Karpas-422 (cell line): ENCODE measurements around the gene DTYMK. TPM values are rescaled to one million over a fixed set of nuclear protein-coding genes. Genes with fewer than 3 reads are reported as not detected.
"Not testable (repeated sequence)": the region's sequence is repeated elsewhere in the genome, so short reads cannot be mapped to it uniquely, and the experiment has no call there.

ENCODE experiments used
- DNase-seq: peaks from one replicate; pipeline ENCODE4 v3.0.0-alpha.2; 2015
- H2AFZ ChIP-seq: fragments of 200-600 bp; sonication (generic); 2 replicates; pipeline ENCODE4 v1.6.1; 2014; ENCODE audit warnings: antibody characterized with exemption, low read length, mixed read lengths
- H3K27ac ChIP-seq: fragments of 200-600 bp; sonication (generic); 2 replicates; pipeline ENCODE4 v1.5.1; 2014; ENCODE audit warnings: mild to moderate bottlenecking, low read length, moderate library complexity
- H3K27me3 ChIP-seq: fragments of 200-600 bp; sonication (generic); 2 replicates; pipeline ENCODE4 v1.6.1; 2014; ENCODE audit warnings: low read length, mixed read lengths
- H3K36me3 ChIP-seq: fragments of 200-600 bp; sonication (generic); 2 replicates; pipeline ENCODE4 v1.6.1; 2014; ENCODE audit warnings: low read length, mixed read lengths; ENCODE audit not compliant: insufficient read depth
- H3K4me1 ChIP-seq: fragments of 200-600 bp; sonication (generic); 2 replicates; pipeline ENCODE4 v1.6.1; 2014; ENCODE audit warnings: mild to moderate bottlenecking, low read length, mixed read lengths
- H3K4me2 ChIP-seq: fragments of 200-600 bp; sonication (generic); 2 replicates; pipeline ENCODE4 v1.6.1; 2014; ENCODE audit warnings: low read length, low read depth, mild to moderate bottlenecking; ENCODE audit not compliant: poor library complexity, severe bottlenecking
- H3K4me3 ChIP-seq: fragments of 200-600 bp; sonication (generic); 2 replicates; pipeline ENCODE4 v1.5.1; 2014; ENCODE audit warnings: mild to moderate bottlenecking, antibody characterized with exemption, low read length, mixed read lengths
- H3K79me2 ChIP-seq: fragments of 200-600 bp; sonication (generic); 2 replicates; pipeline ENCODE4 v1.6.1; 2014; ENCODE audit warnings: mild to moderate bottlenecking, low read length, mixed read lengths
- H3K9ac ChIP-seq: fragments of 200-600 bp; sonication (generic); 2 replicates; pipeline ENCODE4 v1.6.0; 2014; ENCODE audit warnings: low read length
- H3K9me2 ChIP-seq: fragments of 200-600 bp; sonication (generic), shearing (Covaris generic); replicated peaks from 2 replicates; pipeline ENCODE4 v1.6.0; 2014; ENCODE audit warnings: mild to moderate bottlenecking, low read length, moderate library complexity; ENCODE audit not compliant: insufficient read depth
- H3K9me3 ChIP-seq: fragments of 300-700, 200-600 bp; sonication (generic); 2 replicates; pipeline ENCODE4 v1.6.1; 2014; ENCODE audit warnings: low read length, mixed read lengths
- H4K20me1 ChIP-seq: fragments of 200-600 bp; sonication (generic); 2 replicates; pipeline ENCODE4 v1.6.1; 2014; ENCODE audit warnings: mild to moderate bottlenecking, antibody characterized with exemption, low read length, low read depth; ENCODE audit not compliant: insufficient read depth
- total RNA-seq: library from RNA; depleted of rRNA; stranded (reverse); fragments of >200 nt; shearing (Covaris generic); gene quantifications from 2 replicates; pipeline ENCODE4 v1.2.3, GENCODE V29; 2014; ENCODE audit warnings: low replicate concordance; rRNA removed

DTYMK gene
- 29.1 and 32.0 TPM in 2 replicates for total RNA-seq

DNA sequence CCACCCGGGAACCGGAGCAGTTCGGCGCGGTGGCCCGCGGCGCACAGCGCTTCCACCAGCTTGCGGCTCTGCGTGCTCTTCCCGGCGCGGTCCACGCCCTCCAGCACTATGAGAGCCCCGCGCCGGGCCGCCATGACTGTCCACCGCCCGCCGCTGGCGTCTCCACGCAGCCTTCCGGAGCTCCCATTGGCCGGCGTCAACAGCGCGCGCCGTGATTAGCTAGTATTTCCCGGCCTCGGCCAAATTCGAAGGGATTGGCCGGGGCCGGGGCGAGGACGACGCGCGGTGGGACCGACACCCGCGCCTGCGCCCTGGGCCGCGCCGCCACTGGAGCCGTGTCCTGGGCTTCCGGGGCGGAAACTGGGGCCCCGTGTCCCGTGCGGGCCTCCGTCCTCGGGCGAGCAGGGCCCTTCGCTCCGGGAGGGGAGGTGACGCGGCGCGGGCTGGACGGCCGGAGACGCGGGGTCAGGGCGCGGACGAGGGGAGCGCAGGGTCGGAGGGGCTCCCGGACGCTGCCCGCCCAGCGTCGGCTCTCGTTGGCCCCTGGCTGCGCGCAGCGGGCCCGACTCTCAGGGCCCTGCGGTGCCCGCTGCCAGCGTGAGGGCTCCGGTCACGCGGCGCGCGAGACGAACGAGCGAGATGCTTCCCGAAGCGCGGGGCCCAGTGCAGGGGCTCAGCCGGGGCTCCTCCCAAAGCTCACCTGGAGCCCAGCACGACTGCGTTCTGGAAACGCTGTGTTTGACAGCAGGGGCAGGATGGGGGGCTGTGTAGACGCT lies at the start of gene DTYMK:
Gene DTYMK (minus strand): TSS at position 166 of the 776 bp plus-strand sequence. CDS start 32 bp downstream, at position 134.
- Histone ChIP-seq H3K4me1 (peaks cover 16% of the 10 kb centered on the region), H3K27me3 (no peaks in the 10 kb centered on the region), H3K79me2 (peaks cover 82% of the 10 kb centered on the region), H3K4me2 (peak within 1 kb of the TSS; percentile 98), H2AFZ (peak within 1 kb of the TSS; percentile 84), H3K4me3 (peak within 1 kb of the TSS; percentile 100), H3K36me3 (peaks cover 42% of the 10 kb centered on the region), H3K9me3 (no peaks in the 10 kb centered on the region), H4K20me1 (no peaks in the 10 kb centered on the region), H3K9ac (peak within 1 kb of the TSS; percentile 100), H3K9me2 (no peaks in the 10 kb centered on the region), H3K27ac (peak within 1 kb of the TSS; percentile 64)
- peak; percentile 98 for DNase-seq

DNA sequence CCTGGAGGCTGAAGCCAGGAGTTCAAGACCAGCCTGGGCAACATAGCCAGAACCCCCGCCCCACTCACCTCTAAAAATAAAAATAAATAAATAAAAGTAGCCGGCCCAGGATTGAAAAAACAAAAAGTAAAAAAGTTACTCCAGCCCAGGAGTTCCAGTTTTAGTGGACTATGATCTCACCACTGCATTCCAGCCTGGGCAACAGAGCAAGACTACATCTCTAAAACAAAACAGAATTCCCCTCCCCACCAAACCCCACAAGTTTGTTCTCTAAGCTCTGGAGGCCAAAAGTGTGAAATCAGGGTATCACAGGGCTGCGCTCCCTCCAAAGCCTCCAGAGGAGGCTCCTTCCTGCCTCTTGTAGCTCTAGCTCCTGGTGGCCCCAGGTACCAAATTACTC lies 49.5 kb upstream of the DTYMK start:
- Histone ChIP-seq H4K20me1 (no peaks in the 10 kb centered on the region), H3K4me1 (peaks cover 14% of the 10 kb centered on the region), H3K36me3 (no peaks in the 10 kb centered on the region), H3K9me3 (no peaks in the 10 kb centered on the region), H3K27me3 (no peaks in the 10 kb centered on the region), H3K27ac (no peak overlapping the region), H2AFZ (no peak overlapping the region), H3K9me2 (no peaks in the 10 kb centered on the region), H3K79me2 (peaks cover 55% of the 10 kb centered on the region), H3K4me3 (peak overlapping the region; percentile 97; the same call in 1 of the 2 replicates), H3K9ac (peak overlapping the region; percentile 99; the same call in 1 of the 2 replicates), H3K4me2 (peak overlapping the region; percentile 90)
- no peak for DNase-seq

GRCh38 chr2:241734467-241735208 lies 48.0 kb upstream of the DTYMK start, which contains the start of gene D2HGDH:
Gene D2HGDH (plus strand): TSS chr2:241734630. CDS start chr2:241735225, 595 bp downstream.
- peaks cover 48% of the 10 kb centered on the region for H3K79me2 ChIP-seq
- peak within 1 kb of the TSS; percentile 90 for H3K4me2 ChIP-seq
- peak within 1 kb of the TSS; percentile 67 for H3K27ac ChIP-seq
- H4K20me1 ChIP-seq = no peaks in the 10 kb centered on the region
- H3K4me1 ChIP-seq = peaks cover 14% of the 10 kb centered on the region
- H3K27me3 ChIP-seq = no peaks in the 10 kb centered on the region
- no peaks in the 10 kb centered on the region for H3K9me3 ChIP-seq
- peak; percentile 95 for DNase-seq
- no peaks in the 10 kb centered on the region for H3K36me3 ChIP-seq
- H3K9me2 ChIP-seq = no peaks in the 10 kb centered on the region
- H3K9ac ChIP-seq = peak within 1 kb of the TSS; percentile 99
- peak within 1 kb of the TSS; percentile 97 for H3K4me3 ChIP-seq
- peak within 1 kb of the TSS; percentile 74 for H2AFZ ChIP-seq

GRCh38 chr2:241734208-241734466 lies 47.5 kb upstream of the DTYMK start:
- H3K9me2 ChIP-seq = no peaks in the 10 kb centered on the region
- no peaks in the 10 kb centered on the region for H3K36me3 ChIP-seq
- peak overlapping the region; percentile 90 for H3K4me2 ChIP-seq
- H3K4me3 ChIP-seq = peak overlapping the region; percentile 97
- H3K4me1 ChIP-seq = peaks cover 14% of the 10 kb centered on the region
- DNase-seq = no peak
- H3K27ac ChIP-seq = no peak overlapping the region
- H3K9me3 ChIP-seq = no peaks in the 10 kb centered on the region
- H3K9ac ChIP-seq = peak overlapping the region; percentile 67
- H3K79me2 ChIP-seq = peaks cover 43% of the 10 kb centered on the region
- H4K20me1 ChIP-seq = no peaks in the 10 kb centered on the region
- peak overlapping the region; percentile 74 for H2AFZ ChIP-seq
- H3K27me3 ChIP-seq = no peaks in the 10 kb centered on the region

DNA sequence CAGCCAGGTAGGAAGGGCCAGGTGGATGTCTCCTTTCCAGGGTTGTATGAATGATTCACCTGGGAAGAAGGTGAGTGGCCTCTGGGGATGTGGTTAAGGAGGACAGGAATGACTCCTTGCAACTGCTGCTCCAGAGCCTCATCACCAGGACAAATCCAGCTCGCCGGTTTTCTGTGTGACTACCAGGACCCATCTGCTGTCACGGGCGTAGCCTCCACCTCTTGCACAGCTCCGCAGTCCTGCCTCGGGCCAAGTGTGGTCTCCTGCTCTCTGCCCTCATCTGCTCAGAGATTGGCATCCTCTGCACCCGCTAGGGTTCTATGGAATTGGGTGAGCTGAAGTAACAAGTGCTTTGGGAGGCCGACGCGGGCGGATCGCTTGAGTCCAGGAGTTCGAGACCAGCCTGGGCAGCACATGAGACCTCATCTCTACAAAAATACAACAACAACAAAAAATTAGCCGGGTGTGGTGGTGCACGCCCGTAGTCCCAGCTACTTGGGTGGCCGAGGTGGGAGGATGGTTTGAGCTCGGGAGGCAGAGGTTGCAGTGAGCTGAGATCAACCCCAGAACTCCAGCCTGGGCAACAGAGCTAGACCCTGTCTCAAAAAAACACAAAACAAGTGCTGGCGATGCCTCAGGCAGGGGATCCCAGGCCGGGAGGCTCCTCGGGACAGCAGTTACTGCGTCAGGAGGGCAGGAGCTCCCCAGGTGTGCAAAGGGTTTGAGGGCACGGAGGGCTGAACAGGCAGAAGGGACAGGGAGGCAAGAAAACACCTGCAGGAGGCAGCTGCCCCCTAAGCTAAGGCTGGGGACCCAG lies 47.0 kb upstream of the DTYMK start:
- H3K9me2 ChIP-seq = no peaks in the 10 kb centered on the region
- H3K9me3 ChIP-seq = no peaks in the 10 kb centered on the region
- H4K20me1 ChIP-seq = no peaks in the 10 kb centered on the region
- H3K4me2 ChIP-seq = peak overlapping the region; percentile 90
- no peaks in the 10 kb centered on the region for H3K36me3 ChIP-seq
- peak overlapping the region; percentile 74 for H2AFZ ChIP-seq
- peaks cover 14% of the 10 kb centered on the region for H3K4me1 ChIP-seq
- peak overlapping the region; percentile 67 for H3K9ac ChIP-seq
- H3K79me2 ChIP-seq = peaks cover 38% of the 10 kb centered on the region
- H3K27me3 ChIP-seq = no peaks in the 10 kb centered on the region
- H3K4me3 ChIP-seq = peak overlapping the region; percentile 97
- no peak overlapping the region for H3K27ac ChIP-seq
- DNase-seq = peak; percentile 43

- peak; percentile 73 for DNase-seq
- not testable (repeated sequence) for H4K20me1 ChIP-seq, H3K36me3 ChIP-seq, H3K9me3 ChIP-seq, H3K9ac ChIP-seq, H3K4me3 ChIP-seq, H3K27ac ChIP-seq, H2AFZ ChIP-seq, H3K9me2 ChIP-seq, H3K27me3 ChIP-seq
- H3K4me2 ChIP-seq = peak overlapping the region; percentile 38
- peaks cover 30% of the 10 kb centered on the region for H3K79me2 ChIP-seq
- peaks cover 14% of the 10 kb centered on the region for H3K4me1 ChIP-seq
Observed at GRCh38 chr2:241732513-241733186, 46.0 kb upstream of the DTYMK start.

DNA sequence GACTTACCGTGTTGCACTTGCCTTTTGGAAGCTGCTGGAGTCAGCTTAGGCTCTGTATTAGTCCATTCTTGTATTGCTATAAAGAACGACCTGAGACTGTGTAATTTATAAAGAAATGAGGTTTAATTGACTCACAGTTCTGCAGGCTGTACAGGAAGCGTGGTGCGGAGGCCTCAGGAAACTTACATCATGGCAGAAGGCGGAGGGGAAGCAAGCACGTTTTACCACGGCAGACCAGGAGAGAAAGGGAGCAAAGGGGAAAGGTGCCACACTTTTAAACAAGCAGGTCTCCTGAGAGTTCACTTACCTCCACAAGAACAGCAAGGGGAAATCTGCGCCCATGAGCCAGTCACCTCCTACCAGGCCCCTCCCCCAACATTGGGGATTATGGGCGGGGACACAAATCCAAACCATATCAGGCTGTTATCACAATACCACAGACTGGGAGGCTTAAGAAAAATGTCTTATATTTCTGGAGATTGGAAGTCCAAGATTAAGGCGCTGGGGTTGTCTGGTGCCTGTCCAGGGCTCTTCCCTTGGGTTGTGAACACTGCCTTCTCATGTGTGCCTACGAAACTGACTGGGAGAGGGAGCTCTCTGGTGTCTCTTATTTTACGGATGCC lies 44.2 kb upstream of the DTYMK start:
- no peaks in the 10 kb centered on the region for H3K9me3 ChIP-seq
- no peak for DNase-seq
- H2AFZ ChIP-seq = no peak overlapping the region
- H3K4me1 ChIP-seq = peaks cover 10% of the 10 kb centered on the region
- no peaks in the 10 kb centered on the region for H3K36me3 ChIP-seq
- H3K27me3 ChIP-seq = no peaks in the 10 kb centered on the region
- H3K9me2 ChIP-seq = no peaks in the 10 kb centered on the region
- H3K4me2 ChIP-seq = no peak overlapping the region
- peaks cover 12% of the 10 kb centered on the region for H3K79me2 ChIP-seq
- H3K4me3 ChIP-seq = no peak overlapping the region
- no peak overlapping the region for H3K9ac ChIP-seq
- H4K20me1 ChIP-seq = no peaks in the 10 kb centered on the region
- H3K27ac ChIP-seq = no peak overlapping the region
